GM18909 (cell line): ENCODE results near the gene PNPLA7.
"Not testable (repeated sequence)": the region's sequence is repeated elsewhere in the genome, so short reads cannot be mapped to it uniquely, and the experiment has no call there.

Source experiments
- ATAC-seq: cut with Tn5 transposase; IDR thresholded peaks from one replicate; pipeline ENCODE4 v1.9.1; 2021; ENCODE audit warnings: mild to moderate bottlenecking; ENCODE audit not compliant: unreplicated experiment, poor library complexity

Gene PNPLA7

DNA sequence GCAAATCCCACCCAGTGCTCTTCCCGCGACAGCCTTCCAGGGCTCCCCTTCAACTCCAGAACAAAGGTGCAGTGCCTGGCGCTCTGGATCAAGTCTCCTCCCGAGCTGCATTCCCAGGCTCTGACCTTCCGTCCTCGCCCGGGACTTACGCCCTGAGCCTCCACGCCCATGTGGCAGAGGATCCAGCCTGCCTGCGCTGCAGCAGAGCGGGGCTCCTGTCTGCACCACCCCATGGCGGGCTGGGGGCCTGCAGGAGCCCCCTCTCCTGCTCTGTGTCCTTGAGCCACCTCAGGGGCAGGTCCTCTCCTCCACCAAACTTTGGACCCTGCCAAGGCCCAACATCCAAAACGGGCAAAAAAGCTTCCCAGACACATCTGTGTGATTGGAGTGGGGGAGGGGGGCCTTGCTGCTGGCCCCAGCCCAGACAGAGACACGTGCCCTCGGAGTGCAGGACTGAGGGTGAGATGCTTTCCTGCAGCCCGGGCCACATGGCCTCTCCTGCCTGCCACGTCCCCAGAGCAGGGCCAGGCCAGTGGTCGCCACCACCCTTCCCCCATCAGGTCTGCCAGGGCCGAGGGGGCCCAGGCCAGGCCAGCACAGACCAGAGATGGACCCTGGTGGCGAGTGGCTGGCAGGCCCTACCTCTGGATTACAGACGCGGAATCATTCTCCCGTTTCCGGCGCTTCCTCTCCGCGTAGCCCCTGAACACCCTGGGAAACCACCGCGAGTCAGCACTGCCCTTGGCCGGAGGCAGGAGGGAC, 95.4 kb downstream of the PNPLA7 start:
- ATAC-seq: no peak

DNA sequence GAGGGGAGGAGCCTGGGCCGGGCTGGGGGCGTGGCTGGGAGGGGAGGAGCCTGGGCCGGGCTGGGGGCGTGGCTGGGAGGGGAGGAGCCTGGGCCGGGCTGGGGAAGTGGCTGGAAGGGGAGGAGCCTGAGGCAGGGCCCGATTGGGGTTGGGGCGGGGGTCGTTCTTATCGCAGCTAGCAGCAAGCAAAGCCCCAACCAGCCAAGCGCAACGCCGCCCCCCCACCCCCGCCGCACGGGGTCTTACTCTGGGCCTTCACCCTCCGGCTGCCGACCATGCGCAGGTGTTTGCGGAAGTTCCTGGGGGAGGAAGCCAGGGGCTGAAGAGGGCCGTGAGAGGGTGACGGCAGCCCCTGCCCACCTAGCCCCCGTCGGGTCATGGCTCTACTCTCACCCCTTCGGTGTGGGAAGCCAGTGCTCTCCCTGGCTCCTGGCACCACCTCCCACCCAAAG, 96.0 kb downstream of the PNPLA7 start:
- ATAC-seq: no peak

- ATAC-seq: no peak
These were observed 96.5 kb downstream of the PNPLA7 start for GRCh38 chr9:137453643-137454081.

GRCh38 chr9:137452761-137453642, 97.2 kb downstream of the PNPLA7 start:
- no peak for ATAC-seq

GRCh38 chr9:137452006-137452760, 98.0 kb downstream of the PNPLA7 start:
- no peak for ATAC-seq

DNA sequence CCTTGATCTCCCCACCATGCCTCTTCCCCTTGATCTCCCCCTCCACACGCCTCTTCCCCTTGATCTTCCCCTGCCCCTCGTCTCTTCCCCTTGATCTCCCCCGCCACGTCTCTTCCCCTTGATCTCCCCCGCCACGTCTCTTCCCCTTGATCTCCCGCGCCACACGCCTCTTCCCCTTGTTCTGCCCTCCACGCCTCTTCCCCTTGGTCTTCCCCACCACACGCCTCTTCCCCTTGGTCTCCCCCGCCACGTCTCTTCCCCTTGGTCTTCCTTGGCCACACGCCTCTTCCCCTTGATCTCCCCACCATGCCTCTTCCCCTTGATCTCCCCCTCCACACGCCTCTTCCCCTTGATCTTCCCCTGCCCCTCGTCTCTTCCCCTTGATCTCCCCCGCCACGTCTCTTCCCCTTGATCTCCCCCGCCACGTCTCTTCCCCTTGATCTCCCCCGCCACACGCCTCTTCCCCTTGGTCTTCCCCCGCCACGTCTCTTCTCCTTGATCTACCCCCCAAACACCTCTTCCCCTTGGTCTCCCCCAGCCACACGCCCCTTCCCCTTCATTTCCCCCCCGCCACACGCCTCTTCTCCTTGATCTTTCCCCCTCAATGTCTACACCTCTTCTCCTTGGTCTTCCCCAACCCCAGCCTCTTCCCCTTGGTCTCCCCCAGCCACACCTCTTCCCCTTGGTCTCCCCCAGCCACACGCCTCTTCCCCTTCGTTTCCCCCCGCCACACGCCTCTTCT, 98.8 kb downstream of the PNPLA7 start:
- not testable (repeated sequence) for ATAC-seq

DNA sequence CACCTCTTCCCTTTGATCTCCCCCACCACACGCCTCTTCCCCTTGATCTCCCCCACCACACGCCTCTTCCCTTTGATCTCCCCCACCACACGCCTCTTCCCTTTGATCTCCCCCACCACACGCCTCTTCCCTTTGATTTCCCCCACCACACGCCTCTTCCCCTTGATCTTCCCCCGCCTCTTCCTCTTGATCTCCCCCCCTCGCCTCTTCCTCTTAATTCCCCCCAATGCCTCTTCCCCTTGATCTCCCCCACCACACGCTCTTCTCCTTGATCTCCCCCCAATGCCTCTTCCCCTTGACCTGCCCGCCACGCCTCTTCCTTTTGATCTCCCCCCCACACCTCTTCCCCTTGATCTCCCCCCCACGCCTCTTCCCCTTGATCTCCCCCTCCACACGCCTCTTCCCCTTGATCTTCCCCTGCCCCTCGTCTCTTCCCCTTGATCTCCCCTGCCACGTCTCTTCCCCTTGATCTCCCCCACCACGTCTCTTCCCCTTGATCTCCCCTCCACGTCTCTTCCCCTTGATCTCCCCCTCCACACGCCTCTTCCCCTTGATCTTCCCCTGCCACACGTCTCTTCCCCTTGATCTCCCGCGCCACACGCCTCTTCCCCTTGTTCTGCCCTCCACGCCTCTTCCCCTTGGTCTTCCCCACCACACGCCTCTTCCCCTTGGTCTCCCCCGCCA, 99.5 kb downstream of the PNPLA7 start:
- not testable (repeated sequence) for ATAC-seq

- no peak for ATAC-seq
These were observed 100.2 kb downstream of the PNPLA7 start for GRCh38 chr9:137449931-137450538.

DNA sequence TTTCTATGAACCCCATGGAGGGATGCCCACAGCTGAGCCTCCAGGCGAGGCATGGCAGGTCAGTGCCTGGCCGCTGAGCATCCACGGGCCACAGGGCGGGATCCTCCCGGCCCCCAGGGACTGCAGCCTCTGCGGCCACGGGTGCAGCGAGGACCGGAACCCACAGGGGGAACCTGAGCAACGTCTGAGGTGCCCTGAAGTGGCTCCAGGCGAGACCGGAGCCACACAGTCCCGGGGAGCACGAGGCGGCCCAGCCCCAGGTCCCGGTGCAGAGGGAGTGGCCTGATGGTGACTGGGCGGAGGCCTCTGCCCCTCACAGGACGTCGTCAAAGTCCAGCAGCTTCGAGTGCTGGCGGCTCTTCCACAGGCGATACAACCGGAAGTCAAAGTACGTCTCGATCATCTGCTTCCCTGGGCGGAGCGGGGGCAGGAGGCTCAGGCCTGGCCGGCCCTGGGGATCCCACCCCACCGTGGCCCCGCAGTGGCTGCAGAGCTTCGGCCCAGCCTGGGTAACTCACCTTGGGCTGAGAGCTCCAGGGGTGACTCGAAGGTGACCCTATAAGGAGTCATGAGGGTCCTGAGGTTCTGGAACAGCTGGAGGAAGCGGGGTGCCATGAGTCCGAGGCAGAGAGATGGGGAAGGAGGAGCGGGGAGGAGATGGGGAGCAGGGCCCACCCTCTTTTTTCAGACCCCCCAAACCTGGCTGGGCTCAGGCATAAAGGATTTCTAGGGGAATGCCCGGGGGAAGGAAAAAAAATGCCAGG, 100.9 kb downstream of the PNPLA7 start:
- no peak for ATAC-seq

DNA sequence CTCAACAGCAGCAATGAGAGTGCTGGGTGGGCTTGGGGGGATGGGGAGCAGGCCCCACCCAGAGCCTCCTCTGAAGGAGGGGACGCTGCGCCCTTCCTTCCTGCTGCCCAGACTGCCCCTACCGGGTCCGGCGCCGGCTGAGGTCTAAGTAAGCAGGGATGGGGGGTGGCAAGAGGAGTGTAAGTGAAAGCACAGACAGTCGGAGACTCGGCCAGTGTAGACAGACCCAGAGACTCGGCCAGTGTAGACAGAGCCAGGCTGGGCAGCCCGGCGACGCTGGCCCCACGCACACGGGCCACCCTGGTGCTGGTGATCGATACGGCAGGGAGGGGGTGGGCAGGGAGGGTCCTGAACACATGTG, 101.6 kb downstream of the PNPLA7 start:
- no peak for ATAC-seq

DNA sequence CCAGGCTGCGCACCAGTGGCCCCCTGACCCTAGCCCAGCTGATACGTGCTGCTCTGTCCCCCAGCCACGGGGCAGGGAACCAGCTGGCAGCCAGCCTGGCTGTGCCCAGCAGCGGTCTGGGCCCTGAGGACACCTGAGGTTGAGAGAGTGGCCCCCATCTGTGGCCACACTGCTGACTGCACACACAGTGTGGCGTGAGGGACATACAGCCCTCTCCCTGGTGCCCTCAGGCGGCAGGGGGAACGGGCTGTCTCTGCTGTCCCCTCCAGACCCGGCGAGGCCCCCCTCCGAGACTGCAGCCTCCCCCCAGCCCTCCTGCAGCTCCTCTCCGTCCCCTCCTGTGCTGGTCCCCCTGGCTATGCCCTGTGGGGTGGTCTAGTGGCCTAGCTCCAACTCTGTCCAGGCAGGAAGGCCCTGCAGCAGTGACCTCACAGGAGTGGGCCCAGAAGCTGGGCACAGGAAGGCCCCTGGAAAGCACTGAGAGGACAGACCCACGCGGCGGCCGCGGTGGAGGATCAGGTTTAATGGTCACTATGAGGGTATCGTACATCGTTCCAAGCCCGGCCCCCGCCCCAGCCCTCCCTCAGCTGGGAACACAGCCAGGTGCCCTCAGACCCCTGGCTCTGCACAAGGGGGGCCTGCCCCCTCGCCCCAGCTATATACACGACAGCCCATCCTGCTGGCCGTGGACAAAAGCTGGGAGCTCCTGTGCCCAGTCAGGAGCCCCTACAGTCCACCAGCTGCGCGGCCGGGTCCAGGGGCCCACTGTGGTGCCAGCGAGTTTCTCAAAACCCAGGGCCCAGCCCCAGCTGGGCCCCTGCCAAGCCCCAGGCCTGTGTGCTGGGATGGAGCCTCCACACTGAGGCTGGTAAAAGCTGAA, 102.2 kb downstream of the PNPLA7 start:
- no peak for ATAC-seq

DNA sequence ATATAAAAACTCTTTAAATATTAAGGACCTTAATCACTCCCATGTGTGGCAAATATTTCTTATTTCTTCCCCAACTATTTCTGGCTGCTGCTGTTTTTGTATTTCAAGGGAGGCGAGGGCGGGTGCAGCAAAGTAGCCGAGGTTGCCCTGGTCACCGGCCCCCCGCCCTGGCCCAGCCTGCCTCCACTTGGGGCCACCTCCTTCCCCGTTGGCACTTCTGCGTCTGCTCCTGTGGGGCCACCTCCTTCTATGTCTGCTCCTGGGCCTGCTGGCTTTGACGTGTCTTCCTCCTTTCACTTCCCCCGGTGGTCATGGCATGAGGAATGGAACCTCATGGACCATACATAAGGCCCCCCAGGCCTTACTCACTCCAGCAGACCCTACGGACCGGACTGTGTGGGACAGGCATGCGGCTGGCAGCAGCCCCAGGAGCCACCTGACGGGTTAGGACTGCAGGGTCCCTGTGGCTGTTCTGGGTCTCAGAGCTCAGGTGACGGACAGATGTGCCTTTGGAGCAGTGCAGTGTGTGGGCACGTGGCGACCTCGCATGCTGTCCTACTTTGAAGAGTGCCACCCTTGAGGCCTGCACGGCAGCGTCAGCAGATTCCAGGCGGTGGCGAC, 103.2 kb downstream of the PNPLA7 start:
- ATAC-seq: no peak

GRCh38 chr9:137445930-137446431, 104.2 kb downstream of the PNPLA7 start:
- ATAC-seq: no peak

DNA sequence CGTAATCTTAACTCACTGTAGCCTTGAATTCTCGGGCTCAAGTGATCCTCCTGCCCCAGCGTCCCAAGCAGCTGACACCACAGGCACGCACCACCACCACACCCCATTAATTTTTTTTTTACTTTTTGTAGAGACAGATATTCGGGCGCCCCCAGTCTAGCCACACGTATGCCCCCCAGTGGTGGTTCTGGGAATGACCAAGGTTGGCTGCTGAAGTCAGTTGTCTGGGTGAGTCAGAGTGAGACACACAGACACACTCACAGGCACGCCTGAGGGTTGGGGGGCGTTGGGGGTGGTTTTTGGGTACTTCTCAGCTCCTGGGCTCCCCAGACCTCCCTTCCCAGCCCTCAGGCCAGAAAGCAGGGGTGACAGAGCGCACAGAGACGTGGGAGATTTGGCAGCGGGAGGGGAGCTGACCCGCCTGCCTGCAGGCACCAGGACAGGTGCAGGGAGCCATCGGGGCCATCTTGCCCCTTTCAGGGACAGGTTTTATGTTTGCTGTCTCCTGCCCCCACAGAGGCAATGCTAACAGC, 104.9 kb downstream of the PNPLA7 start:
- ATAC-seq: no peak

DNA sequence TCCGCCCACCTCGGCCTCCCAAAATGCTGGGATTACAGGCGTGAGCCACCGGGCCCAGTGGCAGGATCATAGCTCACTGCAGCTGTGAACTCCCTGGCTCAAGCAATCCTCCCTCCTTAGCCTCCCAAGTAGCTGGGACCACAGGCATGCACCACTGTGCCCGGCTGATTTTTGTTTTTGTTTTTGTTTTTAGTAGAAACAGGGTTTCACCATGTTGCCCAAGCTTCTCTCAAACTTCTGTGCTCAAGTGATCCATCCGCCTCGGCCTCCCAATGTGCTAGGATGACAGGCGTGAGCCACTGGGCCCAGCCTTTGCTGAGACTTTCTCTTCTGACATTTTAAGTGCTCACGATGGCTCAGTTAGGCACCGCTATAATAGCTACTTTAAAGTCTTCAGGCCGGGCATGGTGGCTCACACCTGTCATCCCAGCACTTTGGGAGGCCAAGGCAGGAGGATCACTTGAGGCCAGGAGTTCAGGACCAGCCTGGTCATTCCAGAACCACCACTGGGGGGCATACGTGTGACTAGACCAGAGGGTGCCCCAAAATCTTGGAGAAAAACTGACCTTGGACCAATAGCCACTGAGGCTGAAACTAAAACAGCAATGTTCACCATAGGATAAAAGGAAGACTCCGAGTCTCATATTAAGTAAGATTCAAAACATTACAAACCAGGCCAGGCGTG, 106.0 kb downstream of the PNPLA7 start:
- no peak for ATAC-seq

GRCh38 chr9:137441935-137442321, 108.3 kb downstream of the PNPLA7 start:
- no peak for ATAC-seq
